Right ventricle myocardium superior (tissue), 1 donor: ENCODE results near the gene GMPR. TPM values are rescaled to one million over a fixed set of nuclear protein-coding genes. Genes with fewer than 3 reads are reported as not detected.
"Not testable (repeated sequence)": the region's sequence is repeated elsewhere in the genome, so short reads cannot be mapped to it uniquely, and the experiment has no call there.

Source experiments
- ATAC-seq: fragments of 200-7000 bp; cut with Tn5 transposase; one replicate; pipeline ENCODE4 v1.9.1; 2020; ENCODE audit warnings: mild to moderate bottlenecking; ENCODE audit not compliant: poor library complexity
- DNase-seq: peaks from one replicate; pipeline ENCODE4 v3.0.0-alpha.2; 2020
- intact Hi-C: fragments of 100-400 bp; cut with DNase I; formaldehyde crosslinking; loops from one replicate; pipeline ENCODE4 v1.11.2; 2022
- total RNA-seq: library from RNA; stranded (reverse); fragmentation: NEBNext Ultra II Directional; extraction: Animal tissue kit (Norgen Biotek cat#: 25700); gene quantifications from one replicate; pipeline ENCODE4 v1.2.1, GENCODE V29; 2021
- donor health status: DM: no; HTN: yes; CAD: no; lungs with severe emphysema.

The GMPR gene
- total RNA-seq, 1 donor from 2014 or later, result 121 TPM

- intact Hi-C loops, result no loop called here
- no peak for ATAC-seq
- DNase-seq, result no peak
Measured at GRCh38 chr6:16240589-16241320, 2.4 kb downstream of the GMPR start.

DNA sequence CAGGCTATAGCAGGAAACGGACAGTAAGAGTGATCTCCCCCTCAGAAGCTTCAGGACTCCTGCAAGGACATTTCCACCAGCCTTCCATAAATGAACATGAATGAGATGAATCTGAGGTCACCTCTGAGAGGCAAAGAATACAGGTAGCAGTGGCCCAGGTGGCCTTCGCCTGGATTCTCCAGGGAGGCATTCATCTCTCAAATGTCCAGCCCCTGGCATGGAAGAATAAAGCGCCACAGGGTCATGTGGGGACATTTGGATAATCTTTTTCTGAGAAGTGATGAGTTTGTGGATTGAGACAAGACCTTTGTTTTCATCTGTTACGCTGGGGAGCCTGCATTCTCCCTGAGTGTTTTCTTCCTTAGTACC lies 2.9 kb downstream of the GMPR start:
- intact Hi-C loops, result no loop called here
- no peak for DNase-seq
- no peak for ATAC-seq

- intact Hi-C loops, result no loop called here
- ATAC-seq (peak; percentile 32), DNase-seq (no peak)
Measured at GRCh38 chr6:16243055-16243454, 4.7 kb downstream of the GMPR start.

DNA sequence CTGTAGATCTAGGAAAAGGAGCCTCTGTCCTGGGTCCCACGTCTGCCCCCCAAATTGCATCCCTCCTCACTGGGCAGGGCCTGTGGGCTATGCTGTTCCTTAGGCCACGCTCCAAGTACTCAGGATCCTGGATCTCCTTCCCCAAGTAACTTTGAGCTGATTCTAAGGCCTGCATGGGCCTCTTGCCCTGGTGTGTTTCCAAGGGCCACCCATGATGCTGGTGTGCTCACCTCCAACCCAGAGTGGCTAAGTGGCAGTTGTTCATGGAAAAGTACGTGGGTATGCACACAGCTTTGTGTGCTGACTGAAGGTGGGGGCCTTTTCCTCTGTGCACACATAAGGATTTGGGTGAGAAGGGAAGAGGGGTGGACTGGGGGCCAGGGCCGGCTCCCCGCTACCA lies 5.3 kb downstream of the GMPR start:
- intact Hi-C loops, result no loop called here
- ATAC-seq (no peak), DNase-seq (no peak)

GRCh38 chr6:16244446-16244845 lies 6.1 kb downstream of the GMPR start:
- peak; percentile 56 for DNase-seq
- intact Hi-C loops, result no loop called here
- ATAC-seq, result peak; percentile 75

DNA sequence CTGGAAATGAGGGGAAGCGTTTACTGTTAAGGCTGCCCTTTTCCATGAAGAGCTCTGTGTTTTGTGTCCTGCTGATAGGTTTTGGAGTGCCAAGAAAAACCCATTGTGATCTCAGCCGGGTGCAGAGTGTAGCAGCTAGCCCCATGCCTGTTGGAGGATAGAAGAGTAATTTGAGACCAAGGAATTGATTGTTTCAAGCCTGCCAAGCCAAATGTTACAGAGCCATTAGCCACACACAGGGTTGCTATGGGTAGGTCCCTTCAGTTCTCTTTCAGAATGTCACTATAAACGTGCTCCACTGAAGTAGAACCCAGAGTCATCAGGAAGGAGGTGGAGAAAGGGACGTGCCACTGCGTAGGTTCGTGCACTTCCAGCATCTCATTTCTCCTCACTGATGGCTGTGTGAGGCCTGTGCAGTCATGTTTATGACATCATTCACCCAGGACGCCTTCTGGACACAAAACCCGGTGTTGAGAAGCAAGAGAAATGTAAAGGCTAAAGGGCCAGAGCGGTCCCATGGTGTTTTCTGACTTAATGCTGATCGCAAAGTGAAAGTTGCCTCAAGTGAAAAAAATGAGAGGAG lies 6.6 kb downstream of the GMPR start:
- intact Hi-C loops, result no loop called here
- no peak for DNase-seq
- ATAC-seq, result peak; percentile 52

GRCh38 chr6:16248271-16248853 lies 10.0 kb downstream of the GMPR start:
- intact Hi-C loops, result no loop called here
- ATAC-seq, result no peak
- no peak for DNase-seq

GRCh38 chr6:16249971-16250370 lies 11.6 kb downstream of the GMPR start:
- ATAC-seq, result no peak
- no peak for DNase-seq
- intact Hi-C loops, result no loop called here

GRCh38 chr6:16251706-16252105 lies 13.3 kb downstream of the GMPR start:
- DNase-seq (no peak), ATAC-seq (no peak)
- intact Hi-C loops, result no loop called here

GRCh38 chr6:16252686-16253299 lies 14.4 kb downstream of the GMPR start:
- ATAC-seq, result no peak
- intact Hi-C loops, result no loop called here
- DNase-seq, result no peak

DNA sequence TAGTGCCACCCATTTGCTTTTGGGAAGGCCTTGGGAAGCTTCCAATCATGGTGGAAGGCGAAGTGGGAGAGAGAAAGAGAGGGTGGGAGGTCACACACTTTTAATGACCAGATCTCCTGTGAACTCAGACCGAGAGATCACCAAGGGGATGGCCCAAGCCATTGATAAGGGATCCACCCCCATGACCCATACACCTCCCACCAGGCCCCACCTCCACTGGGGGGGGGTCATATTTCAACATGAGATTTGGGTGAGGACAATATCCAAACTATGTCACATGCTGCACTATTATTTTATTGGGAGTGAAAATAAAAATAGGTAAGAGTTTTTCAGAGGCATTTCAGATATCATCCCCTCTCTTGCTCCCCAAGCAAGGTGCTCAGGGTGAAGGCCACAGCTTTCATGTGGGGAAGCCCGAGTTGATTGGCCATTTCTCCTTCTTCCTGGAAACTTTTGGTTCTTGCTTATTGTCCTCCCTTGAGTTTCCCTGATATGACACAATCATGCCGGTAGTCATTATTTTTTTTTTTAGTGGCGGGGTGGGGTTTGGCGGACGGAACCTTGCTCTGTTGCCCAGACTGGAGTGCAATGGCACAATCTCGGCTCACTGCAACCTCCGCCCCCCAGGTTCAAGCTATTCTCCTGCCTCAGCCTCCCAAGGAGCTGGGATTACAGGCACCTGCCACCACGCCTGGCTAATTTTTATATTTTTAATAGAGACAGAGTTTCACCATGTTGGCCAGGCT lies 15.2 kb downstream of the GMPR start:
- intact Hi-C loops, result no loop called here

DNA sequence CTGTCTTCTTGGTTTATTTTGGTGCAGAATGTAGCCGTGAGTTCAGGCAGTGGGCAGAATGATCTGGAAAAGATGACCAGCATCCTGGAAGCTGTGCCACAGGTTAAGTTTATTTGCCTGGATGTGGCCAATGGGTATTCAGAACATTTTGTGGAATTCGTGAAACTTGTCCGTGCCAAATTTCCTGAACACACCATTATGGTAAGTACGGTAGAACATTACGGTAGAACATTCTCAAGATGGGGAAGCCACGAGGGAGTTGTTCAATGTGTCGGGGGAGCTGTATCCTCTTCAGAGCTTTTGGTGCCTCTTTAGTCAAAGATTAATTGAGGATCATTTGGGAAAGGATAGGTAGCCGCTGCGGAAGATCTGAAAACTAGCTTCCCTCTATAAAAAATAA lies 16.1 kb downstream of the GMPR start:
- ATAC-seq, result no peak
- intact Hi-C loops, result no loop called here
- DNase-seq, result no peak

More for the DNA sequence above, 15.2 kb downstream of the GMPR start:
- no peak for DNase-seq
- no peak for ATAC-seq

- DNase-seq, result no peak
- no peak for ATAC-seq
- intact Hi-C loops, result no loop called here
Measured at GRCh38 chr6:16256781-16257180, 18.4 kb downstream of the GMPR start.

- intact Hi-C loops, result no loop called here
- no peak for DNase-seq
- peak; percentile 94 for ATAC-seq
Measured at GRCh38 chr6:16257999-16258708, 19.8 kb downstream of the GMPR start.

GRCh38 chr6:16258709-16259075 lies 20.3 kb downstream of the GMPR start:
- intact Hi-C loops, result no loop called here
- peak; percentile 25 for ATAC-seq
- no peak for DNase-seq

- ATAC-seq, DNase-seq, intact Hi-C loops: not testable (repeated sequence)
Measured at GRCh38 chr6:16259604-16260003, 21.2 kb downstream of the GMPR start.

GRCh38 chr6:16260602-16261001 lies 22.2 kb downstream of the GMPR start:
- intact Hi-C loops, ATAC-seq, DNase-seq: not testable (repeated sequence)

GRCh38 chr6:16262773-16263172 lies 24.4 kb downstream of the GMPR start:
- DNase-seq, ATAC-seq, intact Hi-C loops: not testable (repeated sequence)
